Right lobe of liver (tissue), 4 donors: ENCODE data around the gene CES2.

Experiments
- CTCF ChIP-seq, 4 donors: fragments of 200-600 bp in 3 of 4; fragments of 450-650 bp in 1 of 4; IDR thresholded peaks; one replicate each; pipeline versions ENCODE4 v1.5.1 to v1.8.0; 2016 to 2022; ENCODE audit warnings: antibody characterized with exemption in 4 of 4, mild to moderate bottlenecking in 2 of 4
- POLR2A ChIP-seq: fragments of 450-650 bp; IDR thresholded peaks from one replicate; pipeline ENCODE4 v1.6.1; 2017; ENCODE audit warnings: antibody characterized with exemption, mild to moderate bottlenecking
- donor health status: DM: no; HTN: no; CAD: no.
- donor health status: DM: no; HTN: no; CAD: no.
- donor health status: DM: no; HTN: yes; CAD: no.

GRCh38 chr16:66961914-66962313, 26.6 kb downstream of the CES2 start:
- no peak for TF ChIP-seq CTCF (IDR thresholded peaks at IDR 0.05)
- TF ChIP-seq POLR2A: no peak
